ENCODE results near the gene IL5RA. TPM values are rescaled to one million over a fixed set of nuclear protein-coding genes. Genes with fewer than 3 reads are reported as not detected.

The IL5RA gene
- total RNA-seq, 2 donors from 2014 or later: 0.79 TPM; not detected in 1

DNA sequence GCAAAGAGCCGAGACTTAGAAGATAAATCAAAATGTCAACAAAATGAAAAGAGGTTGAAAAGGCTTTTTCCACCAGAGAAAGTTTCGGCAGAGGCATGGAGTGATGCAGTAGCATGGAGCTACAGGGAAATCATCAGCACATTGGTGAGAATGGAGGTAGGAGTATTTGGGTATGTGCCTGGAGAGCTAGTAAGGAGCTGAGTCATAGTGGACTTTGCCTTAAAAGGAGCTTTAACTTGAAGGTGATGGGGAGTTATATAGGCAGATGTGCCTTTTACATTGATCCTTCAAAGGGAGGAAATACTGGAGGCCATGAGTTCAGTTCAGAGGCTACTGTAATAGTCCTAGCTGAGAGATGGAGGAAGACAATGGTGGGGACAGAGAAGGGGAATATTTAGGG, 44.3 kb downstream of the IL5RA start:
- no peak overlapping the region for H3K4me3 Mint-ChIP-seq
- H3K27me3 Mint-ChIP-seq: no peaks in the 10 kb centered on the region
- H3K9me3 Mint-ChIP-seq: no peaks in the 10 kb centered on the region
- no peaks in the 10 kb centered on the region for H3K36me3 Mint-ChIP-seq (ENCODE audit: low read depth)
- H3K27ac Mint-ChIP-seq: no peak overlapping the region
- no peak for ATAC-seq (replicated peaks)
- H3K4me1 Mint-ChIP-seq: no peaks in the 10 kb centered on the region

DNA sequence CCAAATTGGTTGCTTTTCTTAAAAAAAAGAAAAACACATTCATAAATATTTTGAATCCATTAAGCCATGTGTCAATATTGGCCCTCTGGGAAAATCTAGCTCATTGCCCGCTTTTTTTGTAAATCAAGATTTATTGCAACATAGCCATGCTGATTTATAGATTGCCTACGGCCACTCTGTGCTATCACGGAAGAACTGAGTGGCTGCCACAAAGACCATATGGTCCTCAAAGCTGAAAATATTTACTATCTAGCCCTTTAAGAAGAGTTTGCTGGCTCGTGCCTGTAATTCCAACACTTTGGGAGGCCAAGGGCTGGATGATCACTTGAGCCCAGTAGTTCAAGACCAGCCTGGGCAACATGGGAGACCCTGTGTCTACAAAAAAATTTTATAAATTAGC, 45.9 kb downstream of the IL5RA start:
- H3K27ac Mint-ChIP-seq: no peak overlapping the region
- no peaks in the 10 kb centered on the region for H3K27me3 Mint-ChIP-seq
- H3K36me3 Mint-ChIP-seq (ENCODE audit: low read depth): no peaks in the 10 kb centered on the region
- H3K9me3 Mint-ChIP-seq: no peaks in the 10 kb centered on the region
- H3K4me3 Mint-ChIP-seq: no peak overlapping the region
- H3K4me1 Mint-ChIP-seq: no peaks in the 10 kb centered on the region
- ATAC-seq (replicated peaks): no peak

DNA sequence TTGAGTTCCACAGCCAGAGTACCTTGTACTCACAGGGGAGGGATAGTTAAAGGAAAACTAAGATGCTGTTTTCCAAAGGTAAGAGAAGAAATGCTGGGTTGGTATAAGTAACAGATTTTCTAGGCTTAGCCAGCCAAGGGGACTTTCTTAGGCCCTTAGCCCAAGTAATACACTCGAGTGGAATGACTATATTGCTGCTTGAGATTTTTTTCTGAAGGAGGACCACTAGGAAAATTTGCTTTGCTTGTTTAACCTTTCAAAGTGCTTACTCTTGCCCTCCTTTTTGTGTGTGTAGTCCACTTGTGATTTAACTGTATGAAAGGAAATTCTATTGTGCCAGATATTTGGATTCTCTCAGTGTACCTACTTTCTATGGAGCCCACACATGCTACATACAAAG, 50.5 kb downstream of the IL5RA start:
- Mint-ChIP-seq H3K36me3 (ENCODE audit: low read depth) (no peaks in the 10 kb centered on the region), H3K9me3 (no peaks in the 10 kb centered on the region), H3K27me3 (peaks cover 2% of the 10 kb centered on the region), H3K27ac (no peak overlapping the region), H3K4me3 (no peak overlapping the region), H3K4me1 (no peaks in the 10 kb centered on the region)
- ATAC-seq (replicated peaks): no peak

DNA sequence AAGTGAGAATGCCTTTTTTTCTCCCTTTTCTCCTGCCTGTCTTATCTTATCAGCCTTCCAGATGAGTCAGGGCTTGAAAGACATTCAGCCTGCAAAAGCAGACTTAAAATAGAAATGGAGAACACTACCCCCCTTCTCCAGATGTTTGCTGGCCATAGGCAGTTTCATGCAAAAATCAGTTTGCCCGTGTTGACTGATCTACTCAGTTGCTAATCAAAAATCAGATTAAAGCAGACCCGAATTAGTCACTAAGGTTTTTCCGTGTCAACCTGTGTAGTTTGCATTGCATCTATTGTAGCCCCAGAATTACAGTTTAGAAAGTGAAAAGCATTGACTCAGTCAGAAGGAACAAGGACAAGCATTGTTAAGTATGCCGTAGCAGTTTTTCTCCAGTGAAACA, 56.2 kb downstream of the IL5RA start:
- no peak overlapping the region for H3K27ac Mint-ChIP-seq
- H3K4me1 Mint-ChIP-seq: no peaks in the 10 kb centered on the region
- H3K9me3 Mint-ChIP-seq: no peaks in the 10 kb centered on the region
- peaks cover 2% of the 10 kb centered on the region for H3K27me3 Mint-ChIP-seq
- H3K36me3 Mint-ChIP-seq (ENCODE audit: low read depth): no peaks in the 10 kb centered on the region
- no peak for ATAC-seq (replicated peaks)
- H3K4me3 Mint-ChIP-seq: no peak overlapping the region

DNA sequence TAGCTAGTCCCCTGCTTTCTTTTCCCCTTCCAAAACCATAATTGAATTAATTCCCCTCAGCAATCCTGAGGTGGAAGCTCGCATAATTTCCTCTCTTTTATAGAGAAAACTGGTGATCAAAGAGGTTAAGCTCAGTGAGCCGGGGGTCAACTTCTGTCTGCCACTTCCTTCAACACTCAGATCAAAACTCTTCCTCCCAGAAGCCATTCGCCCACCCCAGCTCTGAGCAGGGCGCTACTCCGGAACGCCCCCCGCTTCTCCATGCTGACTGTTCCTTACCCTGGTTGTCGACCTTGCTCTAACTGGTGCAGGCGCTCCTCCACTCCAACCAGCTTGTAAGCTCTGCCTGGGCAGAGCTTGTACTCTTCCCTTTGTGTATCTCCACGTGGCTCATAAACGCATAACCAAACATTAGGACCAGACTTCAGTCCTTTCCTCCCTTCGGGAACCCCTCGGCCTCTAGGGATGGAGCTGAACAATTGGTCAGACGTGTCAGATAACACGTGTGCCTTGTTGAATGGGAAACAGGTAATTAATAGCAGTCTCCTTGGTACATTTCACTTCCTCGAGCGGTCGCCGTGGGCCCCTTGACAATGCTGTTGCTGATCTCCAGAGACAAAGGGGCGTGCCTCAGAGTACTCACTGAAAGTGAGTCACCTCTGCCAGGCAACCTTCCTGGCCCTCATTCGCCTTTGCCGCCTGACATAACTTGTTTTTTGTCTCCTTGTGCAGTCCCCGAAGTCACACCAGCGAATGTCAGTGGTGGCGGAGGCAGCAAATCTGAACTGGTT, 71.8 kb downstream of the IL5RA start:
- no peaks in the 10 kb centered on the region for H3K4me1 Mint-ChIP-seq
- no peak for ATAC-seq (replicated peaks)
- peaks cover 5% of the 10 kb centered on the region for H3K27me3 Mint-ChIP-seq
- no peak overlapping the region for H3K27ac Mint-ChIP-seq
- H3K4me3 Mint-ChIP-seq: no peak overlapping the region
- H3K9me3 Mint-ChIP-seq: no peaks in the 10 kb centered on the region
- H3K36me3 Mint-ChIP-seq (ENCODE audit: low read depth): no peaks in the 10 kb centered on the region

DNA sequence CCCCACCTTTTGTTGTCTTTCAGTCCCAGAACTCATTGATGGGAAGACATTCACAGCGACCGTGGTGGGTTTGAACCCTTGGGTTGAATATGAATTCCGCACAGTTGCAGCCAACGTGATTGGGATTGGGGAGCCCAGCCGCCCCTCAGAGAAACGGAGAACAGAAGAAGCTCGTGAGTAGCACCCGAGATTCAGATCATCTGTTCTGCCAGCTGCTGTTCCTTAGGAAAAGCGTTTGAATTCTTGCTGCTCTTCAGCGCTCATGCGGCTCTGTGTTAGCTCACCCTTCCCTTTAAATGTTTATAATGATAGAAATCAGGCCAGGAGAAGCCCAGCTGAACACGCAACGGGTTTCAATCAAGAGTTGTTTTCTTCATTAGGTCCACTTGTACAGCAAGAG, 73.0 kb downstream of the IL5RA start:
- Mint-ChIP-seq H3K4me3 (no peak overlapping the region), H3K36me3 (ENCODE audit: low read depth) (no peaks in the 10 kb centered on the region), H3K4me1 (no peaks in the 10 kb centered on the region), H3K27ac (no peak overlapping the region), H3K9me3 (no peaks in the 10 kb centered on the region), H3K27me3 (peaks cover 5% of the 10 kb centered on the region)
- ATAC-seq (replicated peaks): no peak

DNA sequence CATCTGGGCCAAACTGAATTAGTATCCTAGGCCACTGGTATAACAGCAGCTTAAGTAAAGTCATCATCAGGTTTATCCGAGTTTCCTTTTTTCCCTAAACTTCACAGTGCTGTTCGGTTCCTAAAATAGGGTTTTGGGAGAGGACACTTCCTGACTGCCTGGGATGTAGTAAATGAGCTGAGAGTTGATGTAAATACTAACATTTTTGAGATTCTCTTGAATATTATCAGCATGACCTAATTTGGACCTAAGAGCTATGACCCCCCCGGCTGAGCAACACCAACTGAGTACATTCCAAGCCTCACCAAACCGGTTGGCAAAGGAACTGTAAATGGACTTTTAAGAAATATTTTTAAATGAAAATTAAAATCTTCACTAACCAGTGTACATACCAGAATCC, 78.8 kb downstream of the IL5RA start:
- no peak overlapping the region for H3K4me3 Mint-ChIP-seq
- no peak for ATAC-seq (replicated peaks)
- H3K4me1 Mint-ChIP-seq: peaks cover 7% of the 10 kb centered on the region
- no peak overlapping the region for H3K27ac Mint-ChIP-seq
- no peaks in the 10 kb centered on the region for H3K27me3 Mint-ChIP-seq
- H3K36me3 Mint-ChIP-seq (ENCODE audit: low read depth): no peaks in the 10 kb centered on the region
- H3K9me3 Mint-ChIP-seq: no peaks in the 10 kb centered on the region

DNA sequence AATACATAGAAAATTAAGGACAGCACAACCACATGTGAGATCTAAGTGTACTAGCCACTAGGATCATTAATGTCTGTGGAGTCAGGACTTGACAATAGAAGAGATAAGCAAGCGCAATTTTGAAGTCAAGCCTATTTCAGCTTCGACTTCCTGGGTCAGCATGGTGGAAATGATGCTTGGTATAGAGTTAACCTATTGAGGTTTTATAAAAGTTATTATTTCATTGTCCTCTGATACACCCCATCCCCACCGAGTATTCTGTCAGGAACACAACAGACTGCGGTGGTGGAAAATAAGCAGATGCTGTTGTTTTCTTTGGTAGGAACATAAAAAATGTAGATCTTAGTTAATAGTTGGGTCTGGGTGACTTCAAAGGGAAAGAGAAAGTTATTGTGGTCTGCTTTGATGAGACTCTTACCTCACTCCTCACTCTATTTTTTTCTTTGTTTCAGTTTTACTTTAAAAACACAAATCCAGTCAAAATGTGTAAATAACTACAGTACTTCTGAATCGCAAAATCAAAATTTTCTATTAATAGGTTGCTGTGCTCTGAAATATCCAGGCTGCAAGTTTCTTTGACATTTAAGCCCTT, 82.1 kb downstream of the IL5RA start:
- ATAC-seq (replicated peaks): peak; percentile 76
- H3K4me3 Mint-ChIP-seq: peak overlapping the region; percentile 41
- H3K27me3 Mint-ChIP-seq: peaks cover 3% of the 10 kb centered on the region
- peak overlapping the region; percentile 29 for H3K27ac Mint-ChIP-seq
- no peaks in the 10 kb centered on the region for H3K36me3 Mint-ChIP-seq (ENCODE audit: low read depth)
- no peaks in the 10 kb centered on the region for H3K9me3 Mint-ChIP-seq
- H3K4me1 Mint-ChIP-seq: peaks cover 7% of the 10 kb centered on the region

DNA sequence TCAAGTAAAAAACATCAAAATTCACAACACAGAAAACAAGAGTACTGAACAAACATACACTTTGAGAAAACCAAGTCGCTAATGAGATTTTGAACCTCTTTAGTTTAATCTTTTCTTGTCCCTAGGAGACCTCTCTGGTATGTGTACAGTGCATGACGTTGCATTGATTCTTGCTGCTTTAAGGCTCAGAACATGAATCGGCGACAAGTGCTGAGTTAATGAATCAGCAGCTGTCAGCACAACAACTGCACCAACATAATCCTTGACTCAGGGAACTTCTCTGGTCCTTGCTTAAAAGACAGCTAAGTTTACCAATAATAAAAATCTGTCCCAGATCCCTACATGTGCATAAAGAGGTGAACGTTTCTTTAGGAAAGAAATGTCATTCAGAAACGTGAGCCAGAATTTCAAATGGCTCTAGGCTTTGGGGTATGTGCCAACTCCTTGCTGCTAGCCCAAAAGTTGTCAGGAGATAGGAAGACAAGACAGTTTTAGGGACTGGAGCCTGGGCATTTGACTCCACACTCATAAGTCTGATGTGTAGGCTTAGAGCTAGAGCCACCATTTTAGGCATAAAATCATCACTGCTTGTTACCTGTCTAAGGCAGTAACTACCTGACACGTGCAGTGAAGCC, 86.9 kb downstream of the IL5RA start:
- Mint-ChIP-seq H3K9me3 (no peaks in the 10 kb centered on the region), H3K27ac (no peak overlapping the region), H3K36me3 (ENCODE audit: low read depth) (no peaks in the 10 kb centered on the region), H3K27me3 (peaks cover 7% of the 10 kb centered on the region), H3K4me1 (peaks cover 5% of the 10 kb centered on the region), H3K4me3 (no peak overlapping the region)
- ATAC-seq (replicated peaks): no peak

DNA sequence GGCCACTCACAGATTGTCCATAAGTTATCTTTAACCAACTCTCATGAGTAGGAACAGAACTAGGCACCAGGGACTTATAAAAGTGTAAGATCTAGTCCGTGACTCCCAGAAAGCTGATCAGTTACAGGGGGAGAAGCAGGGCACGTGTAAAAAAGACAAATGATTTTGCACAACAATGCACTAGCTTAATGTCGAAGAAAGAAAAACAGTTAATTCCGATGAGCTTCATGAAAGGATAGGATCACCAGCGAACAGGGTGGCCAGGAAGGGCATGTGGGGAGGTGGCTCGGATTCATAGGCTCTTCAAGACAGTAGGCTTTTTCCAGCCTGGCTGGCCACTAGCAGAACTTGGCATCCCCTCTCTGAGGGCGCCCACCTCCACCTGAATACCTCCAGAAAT, 90.0 kb downstream of the IL5RA start:
- no peak overlapping the region for H3K27ac Mint-ChIP-seq
- no peaks in the 10 kb centered on the region for H3K4me1 Mint-ChIP-seq
- H3K4me3 Mint-ChIP-seq: no peak overlapping the region
- peaks cover 17% of the 10 kb centered on the region for H3K27me3 Mint-ChIP-seq
- ATAC-seq (replicated peaks): no peak
- H3K36me3 Mint-ChIP-seq (ENCODE audit: low read depth): no peaks in the 10 kb centered on the region
- no peaks in the 10 kb centered on the region for H3K9me3 Mint-ChIP-seq

Other genes with a start within 250 kb of the IL5RA start
- 10 to 100 TPM; 31.2 to 52.7 TPM for gene TRNT1, start 16.6 kb upstream of the IL5RA start, total RNA-seq
- gene CRBN, start 69.3 kb upstream of the IL5RA start, total RNA-seq: 10 to 100 TPM; 43.9 to 50.4 TPM